Ectodermal cell (in vitro differentiated cells): ENCODE data around the gene RNF44.

Experiments
- H3K27ac ChIP-seq: 2 replicates; pipeline ENCODE4 v1.7.0; 2013; ENCODE audit warnings: mild to moderate bottlenecking, low read depth, low read length; ENCODE audit not compliant: insufficient read depth, poor library complexity, severe bottlenecking
- H3K27me3 ChIP-seq: 2 replicates; pipeline ENCODE4 v1.7.0; 2013; ENCODE audit warnings: mild to moderate bottlenecking, low read length; ENCODE audit not compliant: insufficient read depth, control insufficient read depth, poor library complexity, severe bottlenecking
- H3K36me3 ChIP-seq: one replicate; pipeline ENCODE4 v1.7.0; 2013; ENCODE audit warnings: low read length; ENCODE audit not compliant: control insufficient read depth, insufficient read depth
- H3K4me1 ChIP-seq: one replicate; pipeline ENCODE4 v1.7.0; 2013; ENCODE audit warnings: low read length; ENCODE audit not compliant: control insufficient read depth, insufficient read depth
- H3K4me3 ChIP-seq: 2 replicates; pipeline ENCODE4 v1.7.0; 2013; ENCODE audit warnings: low read depth, low read length, control low read depth; ENCODE audit not compliant: insufficient read depth
- H3K9me3 ChIP-seq: 2 replicates; pipeline ENCODE4 v1.7.0; 2013; ENCODE audit warnings: mild to moderate bottlenecking, low read length, moderate library complexity; ENCODE audit not compliant: control insufficient read depth
- WGBS, 2 experiments: methylation state at CpG; one replicate each; pipeline ENCODE4 v1.1.7; 2013; ENCODE audit warnings: missing lambda C conversion rate in 2 of 2; 5-methylcytosine and 5-hydroxymethylcytosine counted together

The RNF44 gene

DNA sequence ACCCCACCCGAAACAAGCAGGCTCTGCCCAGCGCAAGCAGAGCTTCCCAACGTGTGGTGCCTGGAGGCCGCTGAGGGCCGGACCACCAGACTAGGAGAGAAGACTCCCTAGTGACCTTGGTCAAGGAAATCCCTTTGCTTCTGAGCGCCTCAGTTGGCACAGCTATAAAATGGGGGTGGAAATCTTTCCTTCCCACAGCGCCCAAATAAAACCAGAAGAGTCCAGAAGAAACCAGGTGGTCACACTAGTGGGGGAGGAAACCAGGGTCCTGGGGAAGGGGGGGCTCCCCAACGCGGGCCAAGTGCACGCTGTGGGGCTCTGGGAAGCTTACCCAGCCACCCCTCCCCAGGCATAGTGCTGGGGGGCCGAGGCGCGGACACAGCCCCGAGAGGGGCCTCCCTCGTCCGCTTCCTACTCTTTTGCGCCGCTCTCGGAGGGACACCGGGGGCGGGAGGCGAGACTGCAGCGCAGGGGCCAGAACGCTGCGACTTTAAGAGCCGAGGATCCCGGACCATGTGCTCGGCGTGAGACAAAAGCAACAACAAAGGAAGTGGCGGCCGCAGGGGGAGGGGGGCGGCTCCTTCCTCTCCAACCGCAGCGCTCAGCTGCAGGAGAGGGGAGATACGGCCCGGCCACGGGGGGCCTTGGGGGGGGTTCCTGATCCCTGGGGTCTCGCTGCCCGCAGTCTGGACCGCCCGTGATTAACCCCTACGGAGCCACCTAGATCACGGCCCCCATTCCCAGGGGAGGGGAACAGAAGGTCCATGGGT, 885 bp downstream of the RNF44 start:
- Histone ChIP-seq H3K36me3 (peaks cover 12% of the 10 kb centered on the region), H3K4me3 (peak overlapping the region; percentile 60), H3K27ac (peak overlapping the region; percentile 97), H3K27me3 (peaks cover 2% of the 10 kb centered on the region), H3K4me1 (peaks cover 26% of the 10 kb centered on the region), H3K9me3 (no peaks in the 10 kb centered on the region)
- 0% methylated on average over 43 of the region's 43 CpGs for WGBS, 2 experiments

GRCh38 chr5:176535664-176536131, 1.5 kb downstream of the RNF44 start:
- Histone ChIP-seq H3K4me3 (peak overlapping the region; percentile 60), H3K27me3 (no peaks in the 10 kb centered on the region), H3K9me3 (no peaks in the 10 kb centered on the region), H3K4me1 (peaks cover 24% of the 10 kb centered on the region), H3K27ac (peak overlapping the region; percentile 97), H3K36me3 (peaks cover 16% of the 10 kb centered on the region)
- WGBS, 2 experiments, result 2 to 3% methylated on average over 9 of the region's 9 CpGs

GRCh38 chr5:176535101-176535663, 2.0 kb downstream of the RNF44 start:
- Histone ChIP-seq H3K9me3 (no peaks in the 10 kb centered on the region), H3K27me3 (no peaks in the 10 kb centered on the region), H3K27ac (no peak overlapping the region), H3K4me3 (peak overlapping the region; percentile 60), H3K4me1 (peaks cover 24% of the 10 kb centered on the region), H3K36me3 (peaks cover 16% of the 10 kb centered on the region)
- WGBS, 2 experiments, result 76% methylated on average over 11 of the region's 11 CpGs

DNA sequence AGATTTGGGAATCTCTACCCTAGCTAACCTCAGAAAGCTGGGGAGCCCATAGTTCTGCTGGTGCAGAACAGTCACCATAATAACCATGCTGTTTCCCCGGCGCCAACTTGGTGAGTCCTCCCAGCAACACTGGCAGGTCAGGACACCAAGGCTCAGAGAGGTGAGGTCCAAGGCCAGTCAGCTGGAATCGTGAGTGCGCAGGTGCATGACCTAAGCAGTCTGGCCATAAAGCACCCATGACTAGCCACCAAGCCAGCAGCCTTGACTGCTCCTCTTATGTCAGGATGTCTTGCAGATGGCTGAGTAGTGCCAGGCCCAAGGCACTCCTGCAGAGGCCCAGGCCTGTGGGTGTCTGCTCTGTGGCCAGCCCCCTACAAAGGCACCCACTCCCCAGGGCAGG, 2.6 kb downstream of the RNF44 start:
- H3K4me3 ChIP-seq, result no peak overlapping the region

GRCh38 chr5:176533894-176534611, 3.1 kb downstream of the RNF44 start:
- peaks cover 24% of the 10 kb centered on the region for H3K4me1 ChIP-seq
- H3K27ac ChIP-seq, result no peak overlapping the region
- no peaks in the 10 kb centered on the region for H3K9me3 ChIP-seq
- no peaks in the 10 kb centered on the region for H3K27me3 ChIP-seq
- 82 to 85% methylated on average over 10 of the region's 10 CpGs for WGBS, 2 experiments
- H3K36me3 ChIP-seq, result peaks cover 23% of the 10 kb centered on the region
- no peak overlapping the region for H3K4me3 ChIP-seq

More for the DNA sequence above, 2.6 kb downstream of the RNF44 start:
- no peaks in the 10 kb centered on the region for H3K27me3 ChIP-seq
- H3K36me3 ChIP-seq, result peaks cover 17% of the 10 kb centered on the region
- WGBS, 2 experiments, result 96 to 98% methylated on average over 4 of the region's 4 CpGs
- H3K9me3 ChIP-seq, result no peaks in the 10 kb centered on the region
- peaks cover 24% of the 10 kb centered on the region for H3K4me1 ChIP-seq
- no peak overlapping the region for H3K27ac ChIP-seq

GRCh38 chr5:176533390-176533789, 3.8 kb downstream of the RNF44 start:
- WGBS, 2 experiments, result 84 to 86% methylated on average over 8 of the region's 8 CpGs

DNA sequence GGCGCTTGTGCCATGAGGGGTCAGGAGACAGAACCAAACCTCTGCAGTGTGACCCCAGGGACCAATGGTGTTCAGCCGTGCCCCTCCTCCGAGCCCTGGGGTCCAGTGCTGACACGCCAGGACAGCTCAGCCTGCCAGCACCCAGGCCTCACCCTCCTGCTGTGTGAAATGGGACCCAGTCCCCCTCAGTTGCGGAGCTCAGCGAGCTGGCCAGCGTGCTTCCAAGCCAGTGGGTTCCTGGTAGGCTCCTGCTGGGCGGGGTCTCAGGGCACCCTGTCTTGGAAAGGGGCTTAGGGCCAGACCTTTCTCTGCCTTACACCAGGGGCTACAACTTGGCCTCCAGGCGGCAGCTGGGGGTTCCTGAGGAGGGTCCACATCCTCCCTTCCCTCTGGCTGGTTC, 4.4 kb downstream of the RNF44 start:
- H3K27ac ChIP-seq, result no peak overlapping the region
- H3K4me1 ChIP-seq, result peaks cover 20% of the 10 kb centered on the region
- H3K36me3 ChIP-seq, result peaks cover 30% of the 10 kb centered on the region
- H3K9me3 ChIP-seq, result no peaks in the 10 kb centered on the region
- no peak overlapping the region for H3K4me3 ChIP-seq
- WGBS, 2 experiments, result 95% methylated on average over 9 of the region's 9 CpGs
- no peaks in the 10 kb centered on the region for H3K27me3 ChIP-seq

More at GRCh38 chr5:176533390-176533789, 3.8 kb downstream of the RNF44 start:
- peaks cover 20% of the 10 kb centered on the region for H3K4me1 ChIP-seq
- no peak overlapping the region for H3K27ac ChIP-seq
- no peaks in the 10 kb centered on the region for H3K27me3 ChIP-seq
- H3K4me3 ChIP-seq, result no peak overlapping the region
- no peaks in the 10 kb centered on the region for H3K9me3 ChIP-seq
- H3K36me3 ChIP-seq, result peaks cover 29% of the 10 kb centered on the region

DNA sequence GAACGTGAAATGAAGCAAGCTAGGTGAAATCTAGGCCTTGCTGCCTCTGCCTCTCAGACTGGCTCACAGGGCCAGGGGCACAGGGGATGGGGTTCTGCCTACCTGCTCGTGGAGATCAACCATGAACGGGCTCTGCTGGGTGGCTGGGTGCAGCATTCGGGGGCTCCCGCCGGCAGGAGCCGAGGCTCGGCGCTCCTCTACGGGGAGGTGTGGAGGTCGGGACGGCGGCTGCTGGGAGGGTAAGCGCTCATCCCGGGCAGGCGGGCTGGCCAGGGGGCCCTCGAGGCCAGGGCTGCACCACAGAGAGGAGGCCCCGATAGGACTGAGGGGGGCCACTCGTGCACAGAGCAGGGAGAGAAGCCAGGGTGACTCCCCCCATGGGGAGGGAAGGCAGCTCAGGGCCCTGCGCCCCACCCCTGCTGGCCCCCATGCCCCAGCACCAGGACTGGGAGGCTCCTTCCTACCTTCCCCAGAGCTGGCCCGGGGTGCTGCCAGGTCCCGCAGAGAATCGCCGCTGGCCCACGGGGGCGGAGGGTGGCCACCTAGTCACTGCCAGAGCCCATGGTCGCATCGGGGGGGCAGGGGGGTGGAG, 5.2 kb downstream of the RNF44 start:
- no peaks in the 10 kb centered on the region for H3K27me3 ChIP-seq
- no peaks in the 10 kb centered on the region for H3K9me3 ChIP-seq
- peaks cover 20% of the 10 kb centered on the region for H3K4me1 ChIP-seq
- H3K27ac ChIP-seq, result no peak overlapping the region
- 92 to 96% methylated on average over 28 of the region's 28 CpGs for WGBS, 2 experiments
- peaks cover 30% of the 10 kb centered on the region for H3K36me3 ChIP-seq
- no peak overlapping the region for H3K4me3 ChIP-seq

DNA sequence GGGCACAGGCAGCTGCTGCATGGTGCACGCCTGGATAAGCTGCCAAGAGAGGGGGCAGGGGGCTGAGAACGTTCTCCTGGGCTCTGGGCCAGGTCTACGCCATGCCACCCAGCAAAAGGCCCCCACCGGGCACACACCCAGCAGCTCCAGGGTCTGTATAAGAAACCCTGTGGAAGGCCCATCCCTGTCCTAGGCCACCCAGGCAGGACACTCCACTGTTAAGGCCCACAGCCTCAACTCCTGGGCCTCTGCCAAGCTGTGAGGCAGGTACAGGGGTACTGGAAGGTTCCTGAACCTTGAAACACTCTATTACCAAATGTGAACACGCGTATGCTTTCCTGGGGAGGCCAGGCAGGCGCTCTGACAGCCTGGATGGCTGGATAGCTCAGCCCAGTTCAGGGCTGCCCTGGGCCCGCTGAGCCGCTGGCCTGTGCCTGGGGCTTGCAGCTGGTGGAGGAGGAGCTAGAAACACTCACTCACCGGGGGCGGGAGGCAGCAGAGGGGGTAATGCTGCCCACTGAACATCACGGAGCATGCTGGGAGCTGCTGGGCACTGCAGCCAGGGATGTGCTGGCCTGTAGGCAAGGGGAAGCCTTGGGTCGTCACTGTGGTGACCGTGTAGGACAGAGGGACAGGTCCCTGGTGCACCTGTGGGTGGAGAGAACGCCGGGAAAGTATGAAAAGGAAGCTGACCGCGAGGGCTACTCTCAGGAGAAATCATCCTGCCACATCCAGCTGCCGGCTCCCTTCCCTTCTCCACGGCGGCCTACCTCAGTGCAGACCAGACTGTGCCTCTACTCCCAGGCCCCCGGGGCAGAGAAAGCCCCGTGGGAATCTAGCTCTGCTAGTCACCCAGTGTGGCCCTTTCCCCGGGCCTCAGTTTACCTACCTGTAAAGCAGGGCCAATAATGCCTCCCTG, 6.0 kb downstream of the RNF44 start:
- H3K4me1 ChIP-seq, result peaks cover 20% of the 10 kb centered on the region
- H3K27me3 ChIP-seq, result no peaks in the 10 kb centered on the region
- H3K9me3 ChIP-seq, result no peaks in the 10 kb centered on the region
- H3K4me3 ChIP-seq, result no peak overlapping the region
- no peak overlapping the region for H3K27ac ChIP-seq
- peaks cover 30% of the 10 kb centered on the region for H3K36me3 ChIP-seq
- WGBS, 2 experiments, result 94 to 95% methylated on average over 24 of the region's 24 CpGs
